Aorta (tissue), 5 donors: ENCODE data around the gene HPGDS. TPM values are rescaled to one million over a fixed set of nuclear protein-coding genes. Genes with fewer than 3 reads are reported as not detected.
"Not testable (repeated sequence)": the region's sequence is repeated elsewhere in the genome, so short reads cannot be mapped to it uniquely, and the experiment has no call there.

Experiments used
- ATAC-seq: fragments of 200-7000 bp; cut with Tn5 transposase; one replicate; pipeline ENCODE4 v1.9.1; 2022; ENCODE audit warnings: moderate library complexity; ENCODE audit not compliant: low FRiP score
- DNase-seq, 2 donors: peaks; one replicate each; pipeline ENCODE4 v3.0.0-alpha.2; 2020
- H3K27ac ChIP-seq, 2 donors: one replicate each; pipeline ENCODE4 v1.5.1; 2013; ENCODE audit warnings: low read length in 2 of 2, mild to moderate bottlenecking in 2 of 2, moderate library complexity in 2 of 2, control low read depth in 1 of 2, inconsistent platforms in 1 of 2, low read depth in 1 of 2
- H3K27me3 ChIP-seq, 2 donors: one replicate each; pipeline ENCODE4 v1.6.1; 2013; ENCODE audit warnings: control low read depth in 1 of 2, low read length in 1 of 2, mild to moderate bottlenecking in 1 of 2, moderate library complexity in 1 of 2; ENCODE audit not compliant: insufficient read depth in 2 of 2, control insufficient read depth in 1 of 2
- H3K36me3 ChIP-seq, 2 donors: one replicate each; pipeline ENCODE4 v1.6.1; 2013; ENCODE audit warnings: control low read depth in 1 of 2, low read length in 1 of 2, mild to moderate bottlenecking in 1 of 2; ENCODE audit not compliant: insufficient read depth in 2 of 2, control insufficient read depth in 1 of 2
- H3K4me1 ChIP-seq, 2 donors: one replicate each; pipeline ENCODE4 v1.6.1; 2013; ENCODE audit warnings: low read length in 2 of 2, control low read depth in 1 of 2, mild to moderate bottlenecking in 1 of 2, moderate library complexity in 1 of 2; ENCODE audit not compliant: insufficient read depth in 2 of 2, control insufficient read depth in 1 of 2
- H3K4me3 ChIP-seq, 2 donors: one replicate each; pipeline ENCODE4 v1.5.1; 2013; ENCODE audit warnings: low read length in 2 of 2, control low read depth in 1 of 2, mild to moderate bottlenecking in 1 of 2
- H3K9me3 ChIP-seq: one replicate; pipeline ENCODE4 v1.6.1; 2013; ENCODE audit warnings: mild to moderate bottlenecking, low read length; ENCODE audit not compliant: control insufficient read depth
- WGBS, 2 donors: extraction: QIAGEN DNeasy Blood & Tissue Kit; methylation state at CpG; one replicate each; pipeline ENCODE4 v1.1.7; 2013; 5-methylcytosine and 5-hydroxymethylcytosine counted together
- intact Hi-C, 2 donors: fragments of 100-400 bp; cut with DNase I; formaldehyde crosslinking; loops; one replicate each; pipeline versions ENCODE4 v1.14.2 to v1.15.0; 2022
- polyA plus RNA-seq, 2 donors: library from polyadenylated mRNA; stranded (reverse); fragments of 200-250 nt; gene quantifications; one replicate each; pipeline ENCODE4 v1.2.3, GENCODE V29; 2013
- total RNA-seq, 2 donors: library from RNA; stranded (reverse); fragmentation: NEBNext Ultra II Directional; extraction: Animal tissue kit (Norgen Biotek cat#: 25700); gene quantifications; one replicate each; pipeline ENCODE4 v1.2.1, GENCODE V29; 2021
- donor health status: healthy with polysubstance abuse.
- donor health status: Bipolar disorder and iron deficiency.
- donor health status: DM: no; HTN: no; CAD: no.
- donor health status: DM: no; HTN: no; CAD: no.
- donor health status: DM: yes; HTN: yes; CAD: no.

HPGDS gene
- total and polyA plus RNA-seq, 4 donors = 0.26 to 11.3 (median 4.5) TPM

DNA sequence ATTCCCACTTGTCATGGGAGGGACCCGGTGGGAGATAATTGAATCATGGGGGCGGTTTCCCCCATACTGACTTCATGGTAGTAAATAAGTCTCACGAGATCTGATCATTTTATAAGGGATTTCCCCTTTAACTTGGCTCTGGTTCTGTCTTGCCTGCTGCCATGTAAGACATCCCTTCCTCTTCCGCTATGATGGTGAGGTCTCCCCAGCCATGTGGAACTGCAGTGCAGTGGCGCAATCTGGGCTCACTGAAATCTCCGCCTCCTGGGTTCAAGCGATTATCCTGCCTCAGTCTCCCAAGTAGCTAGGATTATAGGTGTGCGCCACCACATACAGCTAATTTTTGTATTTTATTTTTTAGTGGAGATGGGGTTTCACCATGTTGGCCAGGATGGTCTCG is 2.9 kb downstream of the HPGDS start:
- 85 to 92% methylated on average over 9 of the region's 9 CpGs for WGBS, 2 donors
- ATAC-seq = no peak
- DNase-seq = no peak

DNA sequence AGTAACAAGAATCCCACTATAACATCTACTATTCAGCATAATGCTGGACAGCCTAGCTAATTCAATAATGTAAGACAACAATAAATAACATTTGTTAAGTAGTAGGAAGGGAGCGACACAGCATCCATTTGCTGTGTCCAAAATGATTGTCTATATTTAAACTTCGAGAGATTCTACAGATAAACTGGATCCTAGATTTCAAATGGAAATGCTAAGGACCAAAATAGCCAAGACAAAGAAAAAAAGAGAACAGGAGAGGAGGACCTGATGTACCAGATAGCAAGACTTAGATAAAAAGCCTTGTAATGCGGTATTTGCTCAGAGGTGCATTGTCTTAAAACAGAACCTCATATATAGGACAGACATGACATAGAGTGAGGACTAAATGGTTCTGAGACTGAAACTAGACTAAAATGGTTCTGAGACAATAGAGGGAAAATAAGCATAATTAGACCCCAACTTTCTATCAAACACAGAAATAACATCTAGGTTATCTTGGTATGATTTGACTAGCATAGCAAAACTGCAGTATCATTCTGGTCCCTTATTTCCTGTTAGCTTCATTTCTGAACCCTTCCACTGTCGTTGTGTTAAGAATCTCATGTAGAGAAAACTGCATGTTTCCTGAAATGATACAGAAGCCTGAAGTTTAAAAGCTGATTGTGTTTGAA is 3.8 kb downstream of the HPGDS start:
- ATAC-seq (no peak), DNase-seq (no peak)
- H3K4me3 ChIP-seq = no peak overlapping the region
- WGBS, 2 donors = 75% methylated on average over 4 of the region's 4 CpGs
- intact Hi-C loops = no loop called here
- no peaks in the 10 kb centered on the region for H3K4me1 ChIP-seq
- H3K36me3 ChIP-seq = no peaks in the 10 kb centered on the region
- no peaks in the 10 kb centered on the region for H3K27me3 ChIP-seq
- no peak overlapping the region for H3K27ac ChIP-seq
- no peaks in the 10 kb centered on the region for H3K9me3 ChIP-seq

More for the DNA sequence above, 2.9 kb downstream of the HPGDS start:
- no peaks in the 10 kb centered on the region for H3K27me3 ChIP-seq
- no peak overlapping the region for H3K4me3 ChIP-seq
- no peaks in the 10 kb centered on the region for H3K36me3 ChIP-seq
- no peaks in the 10 kb centered on the region for H3K9me3 ChIP-seq
- intact Hi-C loops = no loop called here
- no peak overlapping the region for H3K27ac ChIP-seq
- no peaks in the 10 kb centered on the region for H3K4me1 ChIP-seq

DNA sequence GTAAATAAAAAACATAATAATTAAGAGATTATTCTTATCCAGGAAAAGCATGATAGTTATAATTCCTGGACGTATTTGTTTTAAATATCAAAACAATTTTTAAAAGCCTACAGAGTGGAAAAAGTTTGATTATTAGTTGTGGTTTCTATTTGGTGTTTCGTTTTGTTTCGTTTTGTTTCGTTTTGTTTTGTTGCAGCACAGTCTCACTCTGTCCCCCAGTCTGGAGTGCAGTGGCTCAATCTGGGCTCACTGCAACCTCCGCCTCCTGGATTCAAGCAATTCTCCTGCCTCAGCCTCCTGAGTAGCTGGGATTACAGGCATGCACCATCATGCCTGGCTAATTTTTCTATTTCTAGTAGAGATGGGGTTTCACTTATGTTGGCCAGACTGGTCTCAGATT is 5.8 kb downstream of the HPGDS start:
- DNase-seq, H3K4me1 ChIP-seq, H3K9me3 ChIP-seq, H3K4me3 ChIP-seq, H3K27ac ChIP-seq, H3K36me3 ChIP-seq, ATAC-seq, intact Hi-C loops, H3K27me3 ChIP-seq: not testable (repeated sequence)
- WGBS, 2 donors = 90 to 93% methylated on average over 5 of the region's 5 CpGs

DNA sequence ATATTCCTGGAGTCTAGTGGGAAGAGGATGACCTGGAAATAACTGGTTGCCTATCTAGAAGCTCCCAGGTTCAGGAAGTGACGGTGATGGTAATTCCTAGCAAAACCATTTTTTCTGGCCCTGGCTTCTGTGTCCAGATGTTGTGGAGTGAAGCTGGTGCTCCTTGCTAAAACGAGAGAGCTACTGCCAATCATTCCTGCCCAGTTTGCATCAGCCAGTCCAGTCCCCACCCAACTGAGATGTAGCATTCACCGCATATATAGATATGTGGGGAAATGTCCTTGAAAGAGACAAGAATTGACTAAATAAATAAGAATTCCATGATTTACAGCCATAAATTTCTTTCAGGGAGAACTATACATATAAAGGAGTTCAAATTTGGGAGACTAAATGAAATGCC is 6.3 kb downstream of the HPGDS start:
- Histone ChIP-seq H3K27me3 (no peaks in the 10 kb centered on the region), H3K9me3 (no peaks in the 10 kb centered on the region), H3K4me3 (no peak overlapping the region), H3K4me1 (no peaks in the 10 kb centered on the region), H3K27ac (no peak overlapping the region), H3K36me3 (no peaks in the 10 kb centered on the region)
- no peak for DNase-seq
- intact Hi-C loops = no loop called here
- no peak for ATAC-seq
- 74 to 81% methylated on average over 3 of the region's 3 CpGs for WGBS, 2 donors

DNA sequence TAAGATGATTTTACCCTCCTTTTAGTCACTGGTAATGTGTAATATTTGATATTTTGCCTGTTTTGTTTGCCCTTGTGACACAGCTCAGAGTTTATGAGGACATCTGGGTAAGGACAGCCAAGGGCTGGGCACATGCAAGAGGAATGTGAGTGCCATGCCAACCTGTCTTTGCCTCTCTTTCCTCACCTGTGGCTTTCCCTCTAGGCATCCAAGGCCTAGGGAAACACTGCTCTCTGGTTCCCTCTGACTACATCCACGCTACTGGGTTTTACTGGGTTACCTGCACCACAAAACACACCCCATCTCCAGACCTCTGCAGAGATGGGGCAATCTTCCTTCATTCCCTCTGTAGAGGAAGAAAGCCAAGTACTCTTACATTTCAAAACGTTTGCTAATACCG is 7.7 kb downstream of the HPGDS start:
- no peak for DNase-seq
- intact Hi-C loops = no loop called here
- H3K27me3 ChIP-seq = no peaks in the 10 kb centered on the region
- no peaks in the 10 kb centered on the region for H3K9me3 ChIP-seq
- no peaks in the 10 kb centered on the region for H3K36me3 ChIP-seq
- H3K4me1 ChIP-seq = no peaks in the 10 kb centered on the region
- H3K4me3 ChIP-seq = no peak overlapping the region
- 78 to 81% methylated on average over 3 of the region's 3 CpGs for WGBS, 2 donors
- no peak overlapping the region for H3K27ac ChIP-seq
- peak; percentile 41 for ATAC-seq

DNA sequence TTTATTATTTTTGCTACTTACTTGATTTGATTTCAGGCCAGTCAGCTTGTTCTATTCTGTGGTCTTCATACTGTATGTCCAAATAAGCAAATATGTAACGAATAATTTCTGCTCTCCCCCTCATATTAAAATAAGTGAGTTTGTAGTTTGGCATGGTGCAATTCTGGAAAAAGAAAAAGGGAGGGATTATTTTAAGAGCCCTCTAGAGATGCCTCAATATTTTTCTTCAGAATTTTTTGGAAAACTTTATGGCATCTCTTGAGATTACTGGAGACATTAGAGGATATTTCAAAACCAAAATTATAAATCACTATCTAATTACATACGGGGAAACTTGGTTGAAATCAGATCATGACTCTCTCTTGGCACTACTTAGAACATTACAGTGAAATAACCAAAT is 8.2 kb downstream of the HPGDS start:
- no peaks in the 10 kb centered on the region for H3K4me1 ChIP-seq
- WGBS, 2 donors = 34 to 39% methylated on average over 2 of the region's 2 CpGs
- intact Hi-C loops = no loop called here
- H3K4me3 ChIP-seq = no peak overlapping the region
- H3K27me3 ChIP-seq = no peaks in the 10 kb centered on the region
- ATAC-seq (peak; percentile 52), DNase-seq (no peak)
- H3K27ac ChIP-seq = no peak overlapping the region
- H3K36me3 ChIP-seq = no peaks in the 10 kb centered on the region
- H3K9me3 ChIP-seq = no peaks in the 10 kb centered on the region

DNA sequence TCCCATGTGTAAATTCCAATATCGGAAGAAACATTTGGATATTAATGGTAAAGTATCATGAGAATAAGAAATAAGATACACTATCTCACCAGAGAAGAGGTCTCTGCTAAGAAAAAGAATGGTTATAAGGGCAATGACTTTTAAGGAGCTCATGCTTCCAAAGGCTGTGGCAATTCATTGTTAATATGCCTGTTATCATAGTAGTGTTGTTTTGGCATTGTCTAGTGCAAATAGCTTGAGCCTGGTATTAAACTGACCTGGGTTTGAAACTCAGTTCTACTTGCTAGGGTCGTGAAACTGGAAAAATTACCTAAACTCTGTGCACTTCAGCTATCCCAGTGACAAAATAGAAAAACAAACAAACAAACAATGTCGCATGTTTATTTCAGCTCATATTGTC is 8.8 kb downstream of the HPGDS start:
- 73 to 79% methylated on average over 3 of the region's 3 CpGs for WGBS, 2 donors
- DNase-seq (no peak), ATAC-seq (no peak)
- H3K27ac ChIP-seq = no peak overlapping the region
- H3K36me3 ChIP-seq = no peaks in the 10 kb centered on the region
- intact Hi-C loops = no loop called here
- H3K27me3 ChIP-seq = no peaks in the 10 kb centered on the region
- H3K9me3 ChIP-seq = no peaks in the 10 kb centered on the region
- no peak overlapping the region for H3K4me3 ChIP-seq
- no peaks in the 10 kb centered on the region for H3K4me1 ChIP-seq

DNA sequence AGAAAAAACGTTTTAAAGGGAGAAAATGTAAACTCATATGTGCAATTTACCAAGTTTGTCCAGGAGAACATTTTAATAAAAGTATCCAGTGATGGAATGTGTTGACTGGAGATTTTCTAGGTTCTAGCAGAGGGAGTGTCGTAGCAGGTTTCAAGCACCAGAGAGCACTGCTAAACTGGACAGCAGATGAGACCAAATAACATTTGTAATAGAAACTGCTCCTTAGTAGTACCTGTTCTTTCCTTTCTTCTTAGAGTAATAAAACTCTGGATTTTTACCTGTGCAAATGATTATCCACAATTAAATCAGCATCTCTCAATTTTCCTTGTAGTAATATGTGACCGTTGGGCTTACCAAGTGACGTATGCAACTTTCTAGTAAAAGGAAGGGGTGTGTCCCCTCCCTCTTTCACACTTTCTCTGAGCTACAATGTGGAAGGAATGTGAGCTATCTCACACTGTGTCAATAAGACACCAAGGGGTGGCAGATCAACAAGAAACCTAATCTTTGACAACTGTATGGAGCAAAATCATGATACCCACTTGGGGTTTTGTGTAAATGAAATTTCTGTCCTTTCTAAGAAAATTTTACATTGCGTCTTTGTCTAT is 9.5 kb downstream of the HPGDS start:
- intact Hi-C loops = no loop called here
- ATAC-seq = no peak
- WGBS, 2 donors = 57 to 71% methylated on average over 5 of the region's 5 CpGs

DNA sequence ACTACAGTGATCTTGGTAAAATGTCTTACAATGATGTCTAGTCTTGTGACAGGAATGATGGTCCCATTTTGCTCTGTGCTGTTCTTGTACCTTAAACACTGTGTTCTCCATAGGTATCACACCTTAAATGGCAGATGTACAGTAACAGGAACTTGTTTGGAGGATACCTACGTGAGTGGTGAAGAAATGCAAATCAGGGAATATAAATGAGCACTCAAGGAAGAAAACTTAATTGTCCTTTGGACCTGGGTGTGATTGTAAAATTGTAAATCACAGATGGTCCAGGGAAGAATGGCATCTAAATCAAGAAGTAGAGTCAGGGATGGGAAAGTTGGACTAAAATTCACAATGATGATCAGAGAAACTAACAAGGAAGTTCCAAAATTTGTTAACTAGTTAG is 12.7 kb downstream of the HPGDS start:
- H3K36me3 ChIP-seq = no peaks in the 10 kb centered on the region
- H3K9me3 ChIP-seq = peaks cover 8% of the 10 kb centered on the region
- no peak for DNase-seq
- intact Hi-C loops = no loop called here
- H3K4me1 ChIP-seq = no peaks in the 10 kb centered on the region
- no peak overlapping the region for H3K4me3 ChIP-seq
- no peaks in the 10 kb centered on the region for H3K27me3 ChIP-seq
- no peak overlapping the region for H3K27ac ChIP-seq
- no peak for ATAC-seq
- WGBS, 2 donors = 61 to 81% methylated on average over 1 of the region's 1 CpG

More for the DNA sequence above, 9.5 kb downstream of the HPGDS start:
- Histone ChIP-seq H3K4me1 (no peaks in the 10 kb centered on the region), H3K27ac (no peak overlapping the region), H3K27me3 (no peaks in the 10 kb centered on the region), H3K4me3 (no peak overlapping the region), H3K36me3 (no peaks in the 10 kb centered on the region), H3K9me3 (no peaks in the 10 kb centered on the region)
- DNase-seq = no peak
